Measurements from ENCODE around the gene RO60. TPM values are rescaled to one million over a fixed set of nuclear protein-coding genes. Genes with fewer than 3 reads are reported as not detected.

Gene RO60
- total and polyA plus RNA-seq, 2 donors (not counting 1 experiment from before 2014, with no cell fraction given) = 8.2 to 66.4 TPM

GRCh38 chr1:193105821-193106177, 46.4 kb downstream of the RO60 start:
- H3K4me1 ChIP-seq (ENCODE audit: control insufficient read depth in 2 of 2, insufficient read depth in 2 of 2, low read length in 2 of 2) = peaks cover 8 to 13% of the 10 kb centered on the region in 2 donors
- Mint-ChIP-seq H3K4me3 (peak overlapping the region; percentile 97), H3K27me3 (no peaks in the 10 kb centered on the region), H3K27ac (peak overlapping the region; percentile 60), H3K4me1 (peaks cover 22% of the 10 kb centered on the region), H3K9me3 (ENCODE audit: insufficient read depth) (no peaks in the 10 kb centered on the region)
- intact Hi-C loops (cut with micrococcal nuclease) = loop anchor here (1.0 kb wide), 3 partner anchors 16 to 296 kb away; partner anchors contain the start of genes RGS2, RO60 and UCHL5
- peak overlapping the region in 1 of 2 donors; percentile 71 for H3K27ac ChIP-seq (ENCODE audit: low read length in 2 of 2)
- WGBS (ENCODE audit: insufficient coverage) = no CpG with 5 or more reads among the region's 4 CpGs
- POLR2A ChIA-PET = interaction anchor here (0.7 kb wide), 2 partner anchors 16 to 18 kb away, joined by 3 to 4 read pairs; partner anchors contain the start of gene CDC73
- CTCF ChIA-PET = interaction anchor here (1.3 to 1.9 kb wide), 2 partner anchors 16 to 299 kb away, joined by 5 to 10 read pairs; partner anchors contain the start of gene CDC73
- no peaks in the 10 kb centered on the region for H3K27me3 ChIP-seq (replicated peaks in 1 of 4; ENCODE audit: control extremely low read depth in 1 of 4, control insufficient read depth in 3 of 4, insufficient read depth in 4 of 4, low read length in 3 of 4)
- H4K20me1 ChIP-seq (ENCODE audit: control insufficient read depth, insufficient read depth, low read length, poor library complexity, severe bottlenecking) = peaks cover 5% of the 10 kb centered on the region
- H3K36me3 ChIP-seq (replicated peaks in 1 of 2; ENCODE audit: control extremely low read depth in 1 of 2, control insufficient read depth in 1 of 2, extremely low read depth in 1 of 2, insufficient read depth in 2 of 2, low read length in 1 of 2) = no peaks in the 10 kb centered on the region
- DNase-seq = no peak
- peak overlapping the region; percentile 82 for H3K4me2 ChIP-seq (replicated peaks; ENCODE audit: low read depth, low read length, poor library complexity, severe bottlenecking)
- peak overlapping the region; percentile 62 to 86 (median 74) for H3K4me3 ChIP-seq (ENCODE audit: control extremely low read depth in 1 of 5, extremely low read depth in 1 of 5, insufficient read depth in 1 of 5, low read depth in 2 of 5, low read length in 4 of 5)
- H3K9ac ChIP-seq (ENCODE audit: low read length) = peak overlapping the region; percentile 89
- H2AFZ ChIP-seq (ENCODE audit: insufficient read depth, low read depth, low read length, poor library complexity, severe bottlenecking) = peak overlapping the region; percentile 83
- H3K79me2 ChIP-seq (ENCODE audit: control insufficient read depth, insufficient read depth, low read length) = peaks cover 23% of the 10 kb centered on the region
- TF ChIP-seq, protein P1, sequence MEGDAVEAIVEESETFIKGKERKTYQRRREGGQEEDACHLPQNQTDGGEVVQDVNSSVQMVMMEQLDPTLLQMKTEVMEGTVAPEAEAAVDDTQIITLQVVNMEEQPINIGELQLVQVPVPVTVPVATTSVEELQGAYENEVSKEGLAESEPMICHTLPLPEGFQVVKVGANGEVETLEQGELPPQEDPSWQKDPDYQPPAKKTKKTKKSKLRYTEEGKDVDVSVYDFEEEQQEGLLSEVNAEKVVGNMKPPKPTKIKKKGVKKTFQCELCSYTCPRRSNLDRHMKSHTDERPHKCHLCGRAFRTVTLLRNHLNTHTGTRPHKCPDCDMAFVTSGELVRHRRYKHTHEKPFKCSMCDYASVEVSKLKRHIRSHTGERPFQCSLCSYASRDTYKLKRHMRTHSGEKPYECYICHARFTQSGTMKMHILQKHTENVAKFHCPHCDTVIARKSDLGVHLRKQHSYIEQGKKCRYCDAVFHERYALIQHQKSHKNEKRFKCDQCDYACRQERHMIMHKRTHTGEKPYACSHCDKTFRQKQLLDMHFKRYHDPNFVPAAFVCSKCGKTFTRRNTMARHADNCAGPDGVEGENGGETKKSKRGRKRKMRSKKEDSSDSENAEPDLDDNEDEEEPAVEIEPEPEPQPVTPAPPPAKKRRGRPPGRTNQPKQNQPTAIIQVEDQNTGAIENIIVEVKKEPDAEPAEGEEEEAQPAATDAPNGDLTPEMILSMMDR (IDR thresholded peaks at IDR 0.05) = no peak
- H3K9me3 ChIP-seq (ENCODE audit: control extremely low read depth in 1 of 3, control insufficient read depth in 2 of 3, insufficient read depth in 1 of 3, low read length in 2 of 3) = no peaks in the 10 kb centered on the region
- ATAC-seq (ENCODE audit: low read depth) = no peak

DNA sequence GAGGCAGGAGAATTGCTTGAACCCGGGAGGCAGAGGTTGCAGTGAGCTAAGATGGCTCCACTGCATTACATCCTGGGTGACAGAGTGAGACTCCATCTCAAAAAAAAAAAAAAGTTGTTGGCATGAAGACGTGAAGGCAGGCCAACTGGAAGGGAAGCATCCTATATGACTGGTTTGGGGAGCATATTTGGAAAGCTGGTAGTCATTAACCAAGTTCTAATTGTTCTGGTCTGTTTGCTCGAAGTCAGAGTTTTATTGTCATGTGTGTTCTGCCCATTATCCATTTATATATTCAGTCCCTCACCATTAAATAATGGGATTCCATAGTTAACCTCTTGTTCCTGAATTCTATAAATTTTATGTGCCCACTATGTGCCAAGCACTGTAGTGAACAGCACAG, 49.1 kb downstream of the RO60 start:
- Histone ChIP-seq H3K27ac (ENCODE audit: low read length in 2 of 2) (no peak overlapping the region), H3K79me2 (ENCODE audit: control insufficient read depth, insufficient read depth, low read length) (peaks cover 11% of the 10 kb centered on the region), H3K27me3 (replicated peaks in 1 of 4; ENCODE audit: control extremely low read depth in 1 of 4, control insufficient read depth in 3 of 4, insufficient read depth in 4 of 4, low read length in 3 of 4) (no peaks in the 10 kb centered on the region), H3K9ac (ENCODE audit: low read length) (no peak overlapping the region), H3K9me3 (ENCODE audit: control extremely low read depth in 1 of 3, control insufficient read depth in 2 of 3, insufficient read depth in 1 of 3, low read length in 2 of 3) (no peaks in the 10 kb centered on the region), H4K20me1 (ENCODE audit: control insufficient read depth, insufficient read depth, low read length, poor library complexity, severe bottlenecking) (no peaks in the 10 kb centered on the region), H3K4me3 (ENCODE audit: control extremely low read depth in 1 of 5, extremely low read depth in 1 of 5, insufficient read depth in 1 of 5, low read depth in 2 of 5, low read length in 4 of 5) (no peak overlapping the region), H3K4me1 (ENCODE audit: control insufficient read depth in 2 of 2, insufficient read depth in 2 of 2, low read length in 2 of 2) (peaks cover 8 to 13% of the 10 kb centered on the region in 2 donors), H3K4me2 (replicated peaks; ENCODE audit: low read depth, low read length, poor library complexity, severe bottlenecking) (no peak overlapping the region), H3K36me3 (replicated peaks in 1 of 2; ENCODE audit: control extremely low read depth in 1 of 2, control insufficient read depth in 1 of 2, extremely low read depth in 1 of 2, insufficient read depth in 2 of 2, low read length in 1 of 2) (no peaks in the 10 kb centered on the region), H2AFZ (ENCODE audit: insufficient read depth, low read depth, low read length, poor library complexity, severe bottlenecking) (no peak overlapping the region)
- Mint-ChIP-seq H3K4me3 (no peak overlapping the region), H3K4me1 (peaks cover 17% of the 10 kb centered on the region), H3K27me3 (no peaks in the 10 kb centered on the region), H3K27ac (no peak overlapping the region), H3K9me3 (ENCODE audit: insufficient read depth) (no peaks in the 10 kb centered on the region)
- TF ChIP-seq, protein P1 (IDR thresholded peaks at IDR 0.05) = no peak
- no peak for TF ChIP-seq EZH2 (IDR thresholded peaks at IDR 0.05; ENCODE audit: borderline replicate concordance, insufficient read depth, low read depth, low read length, poor library complexity, severe bottlenecking)
- intact Hi-C loops (cut with micrococcal nuclease) = no loop called here
- ChIA-PET POLR2A (no interaction called here), CTCF (no interaction called here)
- DNase-seq (no peak), ATAC-seq (ENCODE audit: low read depth) (no peak)
- WGBS (ENCODE audit: insufficient coverage) = 80% methylated on average over 1 of the region's 3 CpGs

Small RNA genes lying within 50 kb of the gene (small RNA-seq; reads per million reads assigned to genes)
- gene SCARNA18B (ENCODE audit: insufficient read length, low read depth, low replicate concordance) = not detected

Other genes with a start within 250 kb of the RO60 start
- gene UCHL5, start 252 bp upstream of the RO60 start, total RNA-seq = 31.5 and 32.9 TPM in 2 replicates
- gene UCHL5, start 252 bp upstream of the RO60 start, polyA plus RNA-seq = 7.8 and 10.6 TPM in 2 replicates
- 12.9 and 13.9 TPM in 2 replicates for gene GLRX2, start 45.8 kb downstream of the RO60 start, total RNA-seq
- gene GLRX2, start 45.8 kb downstream of the RO60 start, polyA plus RNA-seq = 2.7 and 4.6 TPM in 2 replicates
- gene CDC73, start 62.4 kb downstream of the RO60 start, total RNA-seq = 71.7 and 77.2 TPM in 2 replicates
- 6.1 and 11.6 TPM in 2 replicates for gene CDC73, start 62.4 kb downstream of the RO60 start, polyA plus RNA-seq
- 0.07 TPM in 1 of 2 replicates, not detected in the other for gene B3GALT2, start 127.0 kb downstream of the RO60 start, total RNA-seq
- gene B3GALT2, start 127.0 kb downstream of the RO60 start, polyA plus RNA-seq = not detected in 2 replicates